Adrenal gland (tissue), 5 donors: Measurements from ENCODE around the gene PRICKLE4.

Experiments
- POLR2A ChIP-seq, 2 donors: fragments of 450-650 bp; IDR thresholded peaks; one replicate each; pipeline ENCODE4 v1.6.1; 2017; ENCODE audit warnings: antibody characterized with exemption in 2 of 2, mild to moderate bottlenecking in 2 of 2, moderate library complexity in 1 of 2
- TF ChIP-seq, protein P1 (sequence below), 6 experiments: fragments of 450-650 bp in 4 of 6; fragments of 200-600 bp in 2 of 6; sonication (generic) in 1 of 6; IDR thresholded peaks; 1 replicate in 5 of 6; 2 replicates in 1 of 6; pipeline versions ENCODE4 v1.5.1 to v1.8.0; 2016 to 2021; ENCODE audit warnings: antibody characterized with exemption in 6 of 6, mild to moderate bottlenecking in 2 of 6, moderate library complexity in 1 of 6
- donor health status: DM: no; HTN: no; CAD: no.

DNA sequence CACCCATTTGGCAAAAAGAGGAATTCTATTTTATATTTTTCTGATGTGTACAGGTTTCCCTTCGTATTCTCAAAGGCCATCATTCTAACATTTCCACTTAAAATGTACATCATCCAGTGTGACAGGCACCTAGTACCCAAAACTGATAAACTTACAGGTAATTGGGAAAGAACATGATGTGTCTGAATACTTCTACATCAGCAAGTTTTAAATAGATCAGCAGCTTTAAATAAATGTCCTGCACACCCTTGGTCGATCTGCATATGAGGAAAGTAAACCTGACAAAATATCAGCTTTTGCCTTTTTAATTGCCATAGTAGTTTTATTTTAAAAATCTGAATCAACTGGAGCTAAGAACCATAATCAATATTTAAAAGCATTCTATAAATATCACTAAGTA, 33.4 kb downstream of the PRICKLE4 start:
- TF ChIP-seq, protein P1, sequence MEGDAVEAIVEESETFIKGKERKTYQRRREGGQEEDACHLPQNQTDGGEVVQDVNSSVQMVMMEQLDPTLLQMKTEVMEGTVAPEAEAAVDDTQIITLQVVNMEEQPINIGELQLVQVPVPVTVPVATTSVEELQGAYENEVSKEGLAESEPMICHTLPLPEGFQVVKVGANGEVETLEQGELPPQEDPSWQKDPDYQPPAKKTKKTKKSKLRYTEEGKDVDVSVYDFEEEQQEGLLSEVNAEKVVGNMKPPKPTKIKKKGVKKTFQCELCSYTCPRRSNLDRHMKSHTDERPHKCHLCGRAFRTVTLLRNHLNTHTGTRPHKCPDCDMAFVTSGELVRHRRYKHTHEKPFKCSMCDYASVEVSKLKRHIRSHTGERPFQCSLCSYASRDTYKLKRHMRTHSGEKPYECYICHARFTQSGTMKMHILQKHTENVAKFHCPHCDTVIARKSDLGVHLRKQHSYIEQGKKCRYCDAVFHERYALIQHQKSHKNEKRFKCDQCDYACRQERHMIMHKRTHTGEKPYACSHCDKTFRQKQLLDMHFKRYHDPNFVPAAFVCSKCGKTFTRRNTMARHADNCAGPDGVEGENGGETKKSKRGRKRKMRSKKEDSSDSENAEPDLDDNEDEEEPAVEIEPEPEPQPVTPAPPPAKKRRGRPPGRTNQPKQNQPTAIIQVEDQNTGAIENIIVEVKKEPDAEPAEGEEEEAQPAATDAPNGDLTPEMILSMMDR (IDR thresholded peaks at IDR 0.05), result no peak
- TF ChIP-seq POLR2A (IDR thresholded peaks at IDR 0.05), result no peak
